IMR-90 (cell line): Measurements from ENCODE around the gene ENTPD1. TPM values are rescaled to one million over a fixed set of nuclear protein-coding genes. Genes with fewer than 3 reads are reported as not detected.

Experiments
- ATAC-seq: fragments of 200-7000 bp; cut with Tn5 transposase; 2 replicates; pipeline ENCODE4 v1.9.1; 2020; ENCODE audit warnings: low read depth, mild to moderate bottlenecking, moderate library complexity
- BruUV-seq: library from RNA; stranded (reverse); fragments of 400-500 nt; replicated peaks from 2 replicates; lab custom pipeline; 2021; lab: Mats Ljungman, UMichigan
- CTCF ChIA-PET: fragments of 300-600 bp; formaldehyde crosslinking; extraction: SDS; loops from one replicate; lab custom pipeline; 2021; ENCODE audit warnings: antibody characterized with exemption; lab: Yijun Ruan, JAX
- POLR2A ChIA-PET: fragments of 300-600 bp; sonication (Branson Sonifier 250); formaldehyde crosslinking; loops from one replicate; lab custom pipeline; 2022; ENCODE audit warnings: antibody characterized with exemption; ENCODE audit not compliant: unreplicated experiment; lab: Charles Lee
- DNase-seq: peaks from one replicate; pipeline ENCODE4 v3.0.0; 2013
- H2AFZ ChIP-seq: replicated peaks from 2 replicates; pipeline ENCODE3; 2013; ENCODE audit warnings: low read length, mild to moderate bottlenecking; ENCODE audit not compliant: poor library complexity
- H2AK5ac ChIP-seq: 2 replicates; pipeline ENCODE4 v1.6.1; 2013; ENCODE audit warnings: low read depth, low read length, inconsistent platforms
- H2AK9ac ChIP-seq: replicated peaks from 2 replicates; pipeline ENCODE3; 2013; ENCODE audit warnings: mild to moderate bottlenecking, low read depth, low read length, moderate library complexity; ENCODE audit not compliant: poor library complexity
- H2BK120ac ChIP-seq: 2 replicates; pipeline ENCODE4 v1.6.1; 2013; ENCODE audit warnings: low read depth, low read length, inconsistent platforms
- H2BK15ac ChIP-seq: 3 replicates; pipeline ENCODE4 v1.6.1; 2013; ENCODE audit warnings: low read depth, low read length, inconsistent platforms
- H2BK20ac ChIP-seq: 2 replicates; pipeline ENCODE4 v1.6.1; 2013; ENCODE audit warnings: low read depth, mild to moderate bottlenecking, inconsistent platforms, low read length, moderate library complexity
- H2BK5ac ChIP-seq: 2 replicates; pipeline ENCODE4 v1.6.1; 2013; ENCODE audit warnings: mild to moderate bottlenecking, low read depth, low read length, inconsistent platforms; ENCODE audit not compliant: poor library complexity, severe bottlenecking
- H3K14ac ChIP-seq: replicated peaks from 2 replicates; pipeline ENCODE4 v1.6.1; 2013; ENCODE audit warnings: low read depth, low read length, inconsistent platforms
- H3K18ac ChIP-seq: 2 replicates; pipeline ENCODE4 v1.6.1; 2013; ENCODE audit warnings: low read depth, low read length, control low read depth
- H3K23ac ChIP-seq: 2 replicates; pipeline ENCODE4 v1.6.1; 2013; ENCODE audit warnings: low read depth, low read length, inconsistent platforms
- H3K27ac ChIP-seq: 2 replicates; pipeline ENCODE4 v1.5.1; 2013; ENCODE audit warnings: mild to moderate bottlenecking, control low read depth, low read length; ENCODE audit not compliant: insufficient read depth
- H3K27me3 ChIP-seq: 2 replicates; pipeline ENCODE4 v1.6.1; 2013; ENCODE audit warnings: low read length; ENCODE audit not compliant: control insufficient read depth, insufficient read depth
- H3K36me3 ChIP-seq: 2 replicates; pipeline ENCODE4 v1.6.1; 2013; ENCODE audit warnings: low read length, mixed read lengths; ENCODE audit not compliant: control insufficient read depth, insufficient read depth
- H3K4ac ChIP-seq: 2 replicates; pipeline ENCODE4 v1.6.1; 2013; ENCODE audit warnings: low read depth, low read length, inconsistent platforms
- H3K4me1 ChIP-seq: 2 replicates; pipeline ENCODE4 v1.6.1; 2013; ENCODE audit warnings: low read length, mixed read lengths; ENCODE audit not compliant: control insufficient read depth, insufficient read depth
- H3K4me2 ChIP-seq: 2 replicates; pipeline ENCODE4 v1.6.1; 2013; ENCODE audit warnings: low read depth, mild to moderate bottlenecking, control low read depth, low read length, moderate library complexity
- H3K4me3 ChIP-seq: 2 replicates; pipeline ENCODE4 v1.5.1; 2013; ENCODE audit warnings: low read depth, mild to moderate bottlenecking, control low read depth, low read length, moderate library complexity; ENCODE audit not compliant: insufficient read depth
- H3K56ac ChIP-seq: 2 replicates; pipeline ENCODE4 v1.6.1; 2013; ENCODE audit warnings: low read length, inconsistent platforms; ENCODE audit not compliant: insufficient read depth; ENCODE audit errors: extremely low read depth
- H3K79me1 ChIP-seq, 2 experiments: 2 replicates each; pipeline ENCODE4 v1.6.1; 2013; ENCODE audit warnings: low read length in 2 of 2, inconsistent platforms in 1 of 2, low read depth in 1 of 2
- H3K9ac ChIP-seq: 2 replicates; pipeline ENCODE4 v1.6.1; 2013; ENCODE audit warnings: low read depth, low read length, control low read depth
- H3K9me1 ChIP-seq: 2 replicates; pipeline ENCODE4 v1.6.1; 2013; ENCODE audit warnings: low read length, inconsistent platforms; ENCODE audit not compliant: insufficient read depth
- H3K9me3 ChIP-seq: 2 replicates; pipeline ENCODE4 v1.6.1; 2013; ENCODE audit warnings: low read length; ENCODE audit not compliant: control insufficient read depth, insufficient read depth
- H4K20me1 ChIP-seq: 2 replicates; pipeline ENCODE4 v1.6.1; 2013; ENCODE audit warnings: low read length, inconsistent platforms; ENCODE audit not compliant: insufficient read depth
- H4K5ac ChIP-seq: 2 replicates; pipeline ENCODE4 v1.6.1; 2013; ENCODE audit warnings: mild to moderate bottlenecking, low read depth, low read length, control low read depth
- H4K8ac ChIP-seq, 2 experiments: 2 replicates each; pipeline ENCODE4 v1.6.1; 2013; ENCODE audit warnings: low read depth in 2 of 2, low read length in 2 of 2, control low read depth in 1 of 2, inconsistent platforms in 1 of 2
- H4K91ac ChIP-seq: 2 replicates; pipeline ENCODE4 v1.6.1; 2013; ENCODE audit warnings: low read depth, low read length, inconsistent platforms; ENCODE audit not compliant: insufficient read depth
- CEBPB ChIP-seq: IDR thresholded peaks from 2 replicates; pipeline ENCODE4 v1.6.1; 2012; ENCODE audit warnings: low read depth, low read length, improper control_type of control experiment
- CTCF ChIP-seq: conservative IDR thresholded peaks from 2 replicates; pipeline ENCODE4 v1.5.1; 2012; ENCODE audit warnings: mild to moderate bottlenecking, low read depth, low read length, improper control_type of control experiment
- ELK1 ChIP-seq: fragments of 150-350 bp; IDR thresholded peaks from 2 replicates; pipeline ENCODE4 v1.6.1; 2016; ENCODE audit warnings: low read depth, mild to moderate bottlenecking, low read length, moderate library complexity, borderline replicate concordance
- RFX5 ChIP-seq: IDR thresholded peaks from 2 replicates; pipeline ENCODE4 v1.8.0; 2012; ENCODE audit warnings: low read depth, mild to moderate bottlenecking, low read length, moderate library complexity
- SMC3 ChIP-seq: fragments of 150-350 bp; IDR thresholded peaks from 2 replicates; pipeline ENCODE4 v1.6.1; 2016; ENCODE audit warnings: low read depth, mild to moderate bottlenecking, antibody characterized with exemption, low read length, moderate library complexity
- WGBS, 2 experiments: methylation state at CpG; one replicate each; pipeline versions ENCODE4 v1.1.5 to v1.1.7; 2013; ENCODE audit warnings: missing lambda C conversion rate in 2 of 2; ENCODE audit not compliant: insufficient read length in 1 of 2; ENCODE audit errors: extremely low coverage in 2 of 2; 5-methylcytosine and 5-hydroxymethylcytosine counted together
- dilution Hi-C: fragments of 300-500 bp; cut with HindIII; formaldehyde crosslinking; loops from one replicate; pipeline ENCODE4 v1.14.3; 2018; ENCODE audit warnings: low sequenced_read_pairs; ENCODE audit not compliant: unreplicated experiment
- in situ Hi-C: fragments of 300-500 bp; cut with MboI; formaldehyde crosslinking; loops from 3 replicates; pipeline ENCODE4 v1.14.3; 2019; ENCODE audit warnings: low sequenced_read_pairs, inconsistent platforms, mixed read lengths
- intact Hi-C: fragments of 100-400 bp; cut with micrococcal nuclease; formaldehyde crosslinking; loops from 2 replicates; pipeline ENCODE4 v1.10.0; 2022
- polyA plus RNA-seq, 3 experiments: library from polyadenylated mRNA; depleted of rRNA; stranded (reverse); fragments of >200 nt; gene quantifications; 2 replicates each; pipeline ENCODE4 v1.2.3, GENCODE V29; 2012; ENCODE audit warnings: low replicate concordance in 1 of 3
- total RNA-seq: library from RNA; depleted of rRNA; stranded (reverse); fragments of >200 nt; gene quantifications from 2 replicates; pipeline ENCODE4 v1.2.3, GENCODE V29; 2012

Gene ENTPD1
- total and polyA plus RNA-seq, 2 of the 4 experiments (the other 2 are of a cell fraction) = under 0.01 TPM; not detected in 1

- Histone ChIP-seq H2BK15ac (no peak overlapping the region), H3K4me2 (no peak overlapping the region), H3K27me3 (no peaks in the 10 kb centered on the region), H3K23ac (no peak overlapping the region), H3K9me1 (no peaks in the 10 kb centered on the region), H3K14ac (no peak overlapping the region), H2BK120ac (no peak overlapping the region), H2AK9ac (no peak overlapping the region), H4K91ac (no peak overlapping the region), H3K4me1 (peaks cover 3% of the 10 kb centered on the region; the same call in 1 of the 2 replicates), H2AK5ac (no peak overlapping the region), H3K27ac (no peak overlapping the region), H2BK20ac (no peak overlapping the region), H3K56ac (no peak overlapping the region), H2BK5ac (peak overlapping the region; percentile 67), H3K9me3 (no peaks in the 10 kb centered on the region), H3K4me3 (no peak overlapping the region), H4K8ac (0 out of 4 replicates have a peak overlapping the region, but pooled peaks of 1 of the 2 experiments have one; percentile 43), H3K36me3 (no peaks in the 10 kb centered on the region), H4K20me1 (no peaks in the 10 kb centered on the region), H3K18ac (no peak overlapping the region), H2AFZ (no peak overlapping the region), H3K79me1 (no peaks in the 10 kb centered on the region), H4K5ac (no peak overlapping the region), H3K4ac (no peak overlapping the region), H3K9ac (no peak overlapping the region)
- peak; percentile 82 for ATAC-seq
- intact Hi-C loops (loop anchor here (1.0 kb wide), 1 partner anchor 29 kb away; no protein-coding TSS in a partner anchor), in situ Hi-C loops (no loop called here), dilution Hi-C loops (no loop called here)
- POLR2A ChIA-PET = no interaction called here
- TF ChIP-seq CEBPB (peak; percentile 61), CTCF (no peak), SMC3 (no peak), ELK1 (no peak), RFX5 (no peak)
- no CpG with 5 or more reads among the region's 2 CpGs for WGBS, 2 experiments
- no TSS peak for BruUV-seq
- CTCF ChIA-PET = interaction anchor here (1.5 kb wide), 1 partner anchor 9 kb away, joined by 3 read pairs; no protein-coding TSS in a partner anchor
- DNase-seq = peak; percentile 85
Measured at GRCh38 chr10:95788830-95789229, 32.9 kb downstream of the ENTPD1 start.
